Esophagus muscularis mucosa (tissue), 4 donors: ENCODE results near the gene FGF19. TPM values are rescaled to one million over a fixed set of nuclear protein-coding genes. Genes with fewer than 3 reads are reported as not detected.

ENCODE experiments used
- DNase-seq: peaks from one replicate; pipeline ENCODE4 v3.0.0-alpha.2; 2017; ENCODE audit errors: extremely low spot score
- H3K27ac ChIP-seq, 4 donors: fragments of 200-600 bp; sonication (generic); replicated peaks in 1 of 4; 1 replicate in 3 of 4; 2 replicates in 1 of 4; pipeline ENCODE4 v1.5.1; 2016 to 2019; ENCODE audit warnings: mild to moderate bottlenecking in 1 of 4
- H3K27me3 ChIP-seq, 4 donors: fragments of 200-600 bp; sonication (generic); one replicate each; pipeline versions ENCODE4 v1.5.1 to v1.6.0; 2016 to 2019
- H3K36me3 ChIP-seq, 4 donors: fragments of 200-600 bp; sonication (generic); one replicate each; pipeline ENCODE4 v1.5.1; 2016 to 2019
- H3K4me1 ChIP-seq, 4 donors: fragments of 200-600 bp; sonication (generic); one replicate each; pipeline ENCODE4 v1.5.1; 2016 to 2019
- H3K4me3 ChIP-seq, 4 donors: fragments of 200-600 bp; sonication (generic); 1 replicate in 2 of 4; 2 replicates in 2 of 4; pipeline ENCODE4 v1.5.1; 2016 to 2019; ENCODE audit warnings: mild to moderate bottlenecking in 4 of 4, moderate library complexity in 1 of 4
- H3K9me3 ChIP-seq, 4 donors: fragments of 200-600 bp; sonication (generic); 1 replicate in 3 of 4; 2 replicates in 1 of 4; pipeline ENCODE4 v1.5.1; 2016 to 2019
- CTCF ChIP-seq, 3 experiments: fragments of 200-600 bp in 2 of 3; fragments of 450-650 bp in 1 of 3; sonication (generic) in 2 of 3; IDR thresholded peaks; one replicate each; pipeline ENCODE4 v1.5.1; 2017 to 2019; ENCODE audit warnings: antibody characterized with exemption in 3 of 3, mild to moderate bottlenecking in 2 of 3, moderate library complexity in 1 of 3
- EP300 ChIP-seq: sonication (generic); formaldehyde crosslinking; IDR thresholded peaks from one replicate; pipeline ENCODE4 v1.6.1; 2017; ENCODE audit warnings: antibody characterized with exemption
- POLR2A ChIP-seq: fragments of 450-650 bp; IDR thresholded peaks from one replicate; pipeline ENCODE4 v1.6.1; 2017; ENCODE audit warnings: antibody characterized with exemption, moderate library complexity, mild to moderate bottlenecking, low read depth
- POLR2AphosphoS5 ChIP-seq, 2 donors: sonication (generic); formaldehyde crosslinking; IDR thresholded peaks; one replicate each; pipeline ENCODE4 v1.6.1; 2017; ENCODE audit warnings: antibody characterized with exemption in 2 of 2
- WGBS: methylation state at CpG from one replicate; pipeline ENCODE4 v1.1.5; 2018; 5-methylcytosine and 5-hydroxymethylcytosine counted together
- intact Hi-C: fragments of 100-400 bp; cut with DNase I; formaldehyde crosslinking; loops from one replicate; pipeline ENCODE4 v1.15.1; 2023
- total RNA-seq, 4 donors: library from RNA; depleted of rRNA; stranded (reverse); fragments of >200 nt; gene quantifications; one replicate each; pipeline versions ENCODE4 v1.1.0 to v1.2.1, GENCODE V29; 2016

The FGF19 gene
- total RNA-seq, 4 donors from 2014 or later: not detected

GRCh38 chr11:69655479-69656428 lies 48.1 kb downstream of the FGF19 start:
- peaks cover 20 to 44% (median 37%) of the 10 kb centered on the region in 4 donors for H3K36me3 ChIP-seq
- peaks cover 0 to 6% (median 0%) of the 10 kb centered on the region in 4 donors for H3K4me1 ChIP-seq
- TF ChIP-seq CTCF (IDR thresholded peaks at IDR 0.05) (no peak), POLR2AphosphoS5 (IDR thresholded peaks at IDR 0.05) (no peak), EP300 (no peak), POLR2A (no peak)
- H3K4me3 ChIP-seq: no peak overlapping the region
- WGBS: 85% methylated on average over 13 of the region's 19 CpGs
- no peak overlapping the region for H3K27ac ChIP-seq
- H3K9me3 ChIP-seq: no peaks in the 10 kb centered on the region
- intact Hi-C loops: no loop called here
- H3K27me3 ChIP-seq: no peaks in the 10 kb centered on the region
- no peak for DNase-seq

GRCh38 chr11:69654660-69655478 lies 49.0 kb downstream of the FGF19 start:
- intact Hi-C loops: no loop called here
- WGBS: 62% methylated on average over 26 of the region's 27 CpGs
- no peak for DNase-seq

DNA sequence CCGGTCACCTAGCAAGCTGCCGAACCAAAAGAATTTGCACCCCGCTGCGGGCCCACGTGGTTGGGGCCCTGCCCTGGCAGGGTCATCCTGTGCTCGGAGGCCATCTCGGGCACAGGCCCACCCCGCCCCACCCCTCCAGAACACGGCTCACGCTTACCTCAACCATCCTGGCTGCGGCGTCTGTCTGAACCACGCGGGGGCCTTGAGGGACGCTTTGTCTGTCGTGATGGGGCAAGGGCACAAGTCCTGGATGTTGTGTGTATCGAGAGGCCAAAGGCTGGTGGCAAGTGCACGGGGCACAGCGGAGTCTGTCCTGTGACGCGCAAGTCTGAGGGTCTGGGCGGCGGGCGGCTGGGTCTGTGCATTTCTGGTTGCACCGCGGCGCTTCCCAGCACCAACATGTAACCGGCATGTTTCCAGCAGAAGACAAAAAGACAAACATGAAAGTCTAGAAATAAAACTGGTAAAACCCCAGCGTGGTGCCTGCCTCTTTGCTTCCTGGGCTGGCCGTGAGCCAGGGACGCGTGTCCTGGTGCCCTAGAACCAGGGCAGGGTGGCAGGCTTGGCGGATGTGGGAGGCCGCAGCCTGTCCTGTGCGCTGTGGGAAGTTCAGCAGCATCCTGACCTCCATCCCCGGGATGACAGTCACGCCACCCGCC lies 49.7 kb downstream of the FGF19 start:
- peaks cover 0 to 6% (median 2%) of the 10 kb centered on the region in 4 donors for H3K4me1 ChIP-seq
- no peak overlapping the region for H3K4me3 ChIP-seq
- TF ChIP-seq EP300 (no peak), POLR2A (no peak), CTCF (IDR thresholded peaks at IDR 0.05) (no peak), POLR2AphosphoS5 (IDR thresholded peaks at IDR 0.05) (no peak)
- H3K27me3 ChIP-seq: no peaks in the 10 kb centered on the region
- no peak overlapping the region for H3K27ac ChIP-seq
- no peak for DNase-seq
- H3K36me3 ChIP-seq: peaks cover 19 to 56% (median 51%) of the 10 kb centered on the region in 4 donors
- H3K9me3 ChIP-seq: no peaks in the 10 kb centered on the region
- 91% methylated on average over 27 of the region's 38 CpGs for WGBS
- intact Hi-C loops: no loop called here

More at GRCh38 chr11:69654660-69655478, 49.0 kb downstream of the FGF19 start:
- no peaks in the 10 kb centered on the region for H3K9me3 ChIP-seq
- H3K36me3 ChIP-seq: peaks cover 19 to 49% (median 44%) of the 10 kb centered on the region in 4 donors
- TF ChIP-seq CTCF (IDR thresholded peaks at IDR 0.05) (no peak), POLR2AphosphoS5 (IDR thresholded peaks at IDR 0.05) (no peak), POLR2A (no peak), EP300 (no peak)
- H3K4me1 ChIP-seq: peaks cover 0 to 6% (median 0%) of the 10 kb centered on the region in 4 donors
- H3K27me3 ChIP-seq: no peaks in the 10 kb centered on the region
- no peak overlapping the region for H3K4me3 ChIP-seq
- H3K27ac ChIP-seq: no peak overlapping the region

- Histone ChIP-seq H3K27ac (no peak overlapping the region), H3K9me3 (no peaks in the 10 kb centered on the region), H3K4me3 (no peak overlapping the region), H3K4me1 (peaks cover 0 to 6% (median 2%) of the 10 kb centered on the region in 4 donors), H3K27me3 (no peaks in the 10 kb centered on the region), H3K36me3 (peaks cover 19 to 63% (median 58%) of the 10 kb centered on the region in 4 donors)
- 87% methylated on average over 23 of the region's 23 CpGs for WGBS
- TF ChIP-seq POLR2AphosphoS5 (IDR thresholded peaks at IDR 0.05): no peak
- intact Hi-C loops: no loop called here
- DNase-seq: no peak
Observed at GRCh38 chr11:69653406-69653960, 50.3 kb downstream of the FGF19 start.
